GM12865 (cell line): ENCODE measurements around the gene ESR2.

ENCODE experiments used
- DNase-seq: peaks from one replicate; pipeline ENCODE4 v3.0.0; 2010; ENCODE audit warnings: low read depth
- H3K4me3 ChIP-seq: 2 replicates; pipeline ENCODE4 v1.5.1; 2011; ENCODE audit warnings: mild to moderate bottlenecking, low read depth, low read length, control low read depth
- CTCF ChIP-seq: IDR thresholded peaks from 2 replicates; pipeline ENCODE4 v1.5.1; 2011; ENCODE audit warnings: low read length, control low read depth, low read depth, inconsistent platforms; ENCODE audit not compliant: insufficient read depth; ENCODE audit errors: missing control alignments

The ESR2 gene

DNA sequence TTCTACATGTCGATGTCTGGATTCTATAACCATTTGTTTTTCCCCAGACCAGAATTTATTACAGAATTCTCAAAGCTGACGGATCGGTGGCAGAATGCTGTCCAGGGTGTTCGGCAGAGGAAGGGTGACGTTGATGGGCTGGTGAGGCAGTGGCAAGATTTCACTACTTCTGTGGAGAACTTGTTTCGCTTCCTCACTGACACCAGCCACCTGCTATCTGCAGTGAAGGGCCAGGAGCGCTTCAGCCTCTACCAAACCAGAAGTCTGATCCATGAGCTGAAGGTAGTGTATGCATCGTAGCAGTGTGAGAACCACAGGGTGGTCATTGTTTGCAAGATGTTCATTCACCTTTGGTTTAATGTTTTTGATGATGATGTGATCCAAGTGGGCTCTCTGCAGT lies 124.0 kb downstream of the ESR2 start:
- no peak for DNase-seq
- TF ChIP-seq CTCF = no peak

DNA sequence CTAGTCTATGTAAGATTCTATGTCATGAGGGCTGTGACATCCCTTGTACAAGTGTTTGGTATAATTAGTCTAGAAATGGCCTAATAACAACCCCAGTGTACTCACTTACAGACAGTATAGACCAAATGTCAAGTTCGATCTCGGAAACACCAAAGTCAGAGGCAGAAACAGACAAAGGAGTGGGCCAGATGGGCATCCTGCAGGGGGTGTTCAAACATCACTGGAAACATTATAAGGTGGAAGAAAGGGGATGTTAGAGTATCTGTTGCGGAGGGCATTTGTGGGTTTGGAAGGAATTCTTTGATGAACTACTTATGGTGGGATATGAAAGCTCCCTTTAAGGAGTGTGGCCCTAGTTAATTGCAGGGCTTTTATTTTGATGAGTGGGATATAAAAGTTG lies 134.6 kb downstream of the ESR2 start:
- DNase-seq = no peak
- TF ChIP-seq CTCF = peak; percentile 17
- no peak overlapping the region for H3K4me3 ChIP-seq

More for the DNA sequence above, 124.0 kb downstream of the ESR2 start:
- H3K4me3 ChIP-seq = no peak overlapping the region

GRCh38 chr14:64158608-64159007 lies 135.6 kb downstream of the ESR2 start:
- no peak for TF ChIP-seq CTCF
- no peak for DNase-seq
- H3K4me3 ChIP-seq = no peak overlapping the region

DNA sequence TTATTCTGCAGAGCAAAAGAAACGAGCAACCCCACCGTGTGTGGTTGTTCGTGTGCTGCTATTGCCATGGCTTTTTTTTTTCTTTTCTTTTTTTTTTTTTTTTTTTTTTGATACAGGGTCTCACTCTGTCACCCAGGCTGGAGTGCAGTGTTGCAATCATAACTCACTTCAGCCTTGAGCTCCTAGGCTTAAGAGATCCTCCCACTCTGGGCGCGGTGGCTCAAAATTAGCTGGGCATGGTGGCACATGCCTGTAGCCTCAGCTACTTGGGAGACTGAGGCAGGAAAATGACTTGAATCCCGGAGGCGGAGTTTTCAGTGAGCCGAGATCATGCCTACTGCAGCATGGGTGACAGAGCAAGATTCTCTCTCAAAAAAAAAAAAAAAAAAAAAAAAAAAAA lies 144.2 kb downstream of the ESR2 start:
- no peak overlapping the region for H3K4me3 ChIP-seq
- no peak for DNase-seq
- no peak for TF ChIP-seq CTCF

DNA sequence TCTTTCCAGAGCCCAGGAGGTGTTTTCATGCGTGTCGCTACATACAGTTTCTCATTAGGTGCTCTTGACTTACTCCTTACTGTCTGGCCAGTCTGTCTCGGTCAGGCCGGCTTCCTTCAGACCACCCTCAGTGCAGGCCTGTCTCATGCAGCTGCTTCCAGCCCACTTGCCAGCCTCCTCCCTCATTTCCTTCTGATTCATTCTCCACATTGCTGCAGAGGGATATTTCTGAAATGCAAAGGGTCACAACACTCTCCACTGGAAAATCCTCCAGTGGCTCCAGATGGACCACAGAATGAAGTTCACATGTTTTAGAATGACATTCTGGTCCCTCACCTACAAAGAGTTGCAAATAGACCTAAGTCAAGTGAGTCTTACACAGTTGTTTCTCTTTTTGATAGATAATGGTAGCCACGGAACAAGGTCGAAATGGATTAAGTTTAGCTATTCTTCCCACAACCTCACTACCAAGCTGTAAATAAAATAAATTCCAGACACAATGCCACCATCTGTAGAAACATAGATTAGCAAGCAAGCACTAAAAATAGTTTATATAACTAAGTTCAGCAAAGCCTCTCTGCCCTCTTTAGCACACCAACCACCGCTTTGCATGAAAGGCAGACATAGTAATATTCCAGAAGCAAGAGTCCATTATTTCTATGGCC lies 146.9 kb downstream of the ESR2 start:
- TF ChIP-seq CTCF = no peak
- DNase-seq = no peak
- H3K4me3 ChIP-seq = no peak overlapping the region

- DNase-seq = peak; percentile 20
- no peak overlapping the region for H3K4me3 ChIP-seq
- TF ChIP-seq CTCF = peak; percentile 17
Observed at GRCh38 chr14:64137657-64138290, 156.4 kb downstream of the ESR2 start.

- no peak for TF ChIP-seq CTCF
- no peak overlapping the region for H3K4me3 ChIP-seq
- DNase-seq = no peak
Observed at GRCh38 chr14:64126548-64126947, 167.6 kb downstream of the ESR2 start.
